Endothelial cell of umbilical vein (primary cell): ENCODE results near the gene BLNK. TPM values are rescaled to one million over a fixed set of nuclear protein-coding genes. Genes with fewer than 3 reads are reported as not detected.
"Not testable (repeated sequence)": the region's sequence is repeated elsewhere in the genome, so short reads cannot be mapped to it uniquely, and the experiment has no call there.

Source experiments
- BruUV-seq: library from RNA; stranded (reverse); fragments of 400-500 nt; replicated peaks from 2 replicates; lab custom pipeline; 2021; lab: Mats Ljungman, UMichigan
- CTCF ChIA-PET: fragments of 300-600, 350-600 bp; sonication (Branson Sonifier 250); formaldehyde crosslinking; loops from one replicate; lab custom pipeline; 2021; ENCODE audit warnings: antibody characterized with exemption, inconsistent platforms; lab: Charles Lee
- POLR2A ChIA-PET: fragments of 300-600, 350-600 bp; sonication (Branson Sonifier 250); formaldehyde crosslinking; loops from one replicate; lab custom pipeline; 2021; ENCODE audit warnings: antibody characterized with exemption, inconsistent platforms; lab: Charles Lee
- DNase-seq: peaks from one replicate; pipeline ENCODE4 v3.0.0-alpha.2; 2011; ENCODE audit warnings: low read depth, low spot score
- FAIRE-seq: peaks from 2 replicates; lab custom pipeline; 2011; peaks lifted over from hg19 to GRCh38; lab: Jason Lieb, UNC
- H2AFZ ChIP-seq: 2 replicates; pipeline ENCODE4 v1.6.0; 2012; ENCODE audit warnings: low read depth, low read length, control low read depth, inconsistent platforms
- H3K27ac ChIP-seq: 2 replicates; pipeline ENCODE4 v1.5.1; 2011; ENCODE audit warnings: low read depth, mild to moderate bottlenecking, control low read depth, low read length, moderate library complexity; ENCODE audit not compliant: insufficient read depth
- H3K27me3 ChIP-seq, 2 experiments: 2 replicates each; pipeline versions ENCODE4 v1.6.0 to v1.6.1; 2011; ENCODE audit warnings: low read length in 2 of 2, mixed read lengths in 1 of 2; ENCODE audit not compliant: control insufficient read depth in 2 of 2, insufficient read depth in 2 of 2
- H3K36me3 ChIP-seq, 2 experiments: 2 replicates in 1 of 2; 3 replicates in 1 of 2; pipeline ENCODE4 v1.5.1; 2011; ENCODE audit warnings: low read length in 2 of 2, mild to moderate bottlenecking in 1 of 2, moderate library complexity in 1 of 2; ENCODE audit not compliant: control insufficient read depth in 2 of 2, insufficient read depth in 2 of 2; ENCODE audit errors: extremely low read depth in 1 of 2
- H3K4me1 ChIP-seq: 3 replicates; pipeline ENCODE4 v1.5.1; 2011; ENCODE audit warnings: mild to moderate bottlenecking, low read length; ENCODE audit not compliant: control insufficient read depth, insufficient read depth; ENCODE audit errors: extremely low read depth
- H3K4me2 ChIP-seq: 2 replicates; pipeline ENCODE4 v1.6.1; 2011; ENCODE audit warnings: low read length, control low read depth, mixed read lengths; ENCODE audit not compliant: insufficient read depth
- H3K4me3 ChIP-seq, 3 experiments: fragments of 200-600 bp in 1 of 3; sonication (generic), shearing (Covaris generic) in 1 of 3; replicated peaks in 1 of 3; 2 replicates each; pipeline ENCODE4 v1.5.1; 2011 to 2016; ENCODE audit warnings: control low read depth in 3 of 3, low read length in 3 of 3, mild to moderate bottlenecking in 2 of 3, inconsistent platforms in 1 of 3, low read depth in 1 of 3, moderate library complexity in 1 of 3; ENCODE audit not compliant: insufficient read depth in 1 of 3
- H3K79me2 ChIP-seq: 2 replicates; pipeline ENCODE4 v1.6.0; 2012; ENCODE audit warnings: low read length, inconsistent platforms; ENCODE audit not compliant: control insufficient read depth, insufficient read depth
- H3K9ac ChIP-seq: replicated peaks from 2 replicates; pipeline ENCODE3; 2011; ENCODE audit warnings: low read length, control low read depth; ENCODE audit not compliant: insufficient read depth; ENCODE audit errors: extremely low read depth
- H3K9me1 ChIP-seq: replicated peaks from 3 replicates; pipeline ENCODE4 v1.6.0; 2011; ENCODE audit warnings: mild to moderate bottlenecking, low read length; ENCODE audit not compliant: control insufficient read depth, insufficient read depth; ENCODE audit errors: extremely low read depth
- H3K9me3 ChIP-seq: replicated peaks from 2 replicates; pipeline ENCODE4 v1.5.1; 2012; ENCODE audit warnings: low read length, inconsistent platforms; ENCODE audit not compliant: control insufficient read depth, insufficient read depth
- H4K20me1 ChIP-seq: replicated peaks from 2 replicates; pipeline ENCODE3; 2011; ENCODE audit warnings: mild to moderate bottlenecking, low read length; ENCODE audit not compliant: control insufficient read depth, insufficient read depth; ENCODE audit errors: extremely low read depth
- EZH2 ChIP-seq: IDR thresholded peaks from 2 replicates; pipeline ENCODE4 v1.6.1; 2012; ENCODE audit warnings: borderline replicate concordance, low read depth, mild to moderate bottlenecking, moderate library complexity, low read length, inconsistent platforms; ENCODE audit not compliant: severe bottlenecking
- FOS ChIP-seq: IDR thresholded peaks from 2 replicates; pipeline ENCODE4 v1.6.1; 2011; ENCODE audit warnings: mild to moderate bottlenecking, low read length, moderate library complexity, borderline replicate concordance; ENCODE audit not compliant: insufficient read depth
- GATA2 ChIP-seq: IDR thresholded peaks from 2 replicates; pipeline ENCODE4 v1.7.0; 2011; ENCODE audit warnings: low read depth, mild to moderate bottlenecking, moderate library complexity, mixed read lengths, low read length; ENCODE audit not compliant: insufficient read length, insufficient read depth
- JUN ChIP-seq: IDR thresholded peaks from 2 replicates; pipeline ENCODE4 v1.6.1; 2011; ENCODE audit warnings: borderline replicate concordance, low read depth; ENCODE audit not compliant: insufficient read length, insufficient read depth
- MYC ChIP-seq: IDR thresholded peaks from one replicate; pipeline ENCODE4 v1.6.1; 2011; ENCODE audit warnings: mild to moderate bottlenecking, low read depth, low read length
- POLR2A ChIP-seq: IDR thresholded peaks from 2 replicates; pipeline ENCODE4 v1.6.1; 2012; ENCODE audit warnings: low read depth, mild to moderate bottlenecking, control low read depth, low read length
- POLR2AphosphoS5 ChIP-seq: IDR thresholded peaks from 2 replicates; pipeline ENCODE4 v1.6.1; 2012; ENCODE audit warnings: low read depth, mild to moderate bottlenecking, control low read depth, low read length, moderate library complexity; ENCODE audit not compliant: insufficient read depth
- dilution Hi-C: fragments of 300-500 bp; cut with MboI; formaldehyde crosslinking; loops from one replicate; pipeline ENCODE4 v1.15.0; 2019; ENCODE audit warnings: low sequenced_read_pairs; ENCODE audit not compliant: extremely low pct_ligation_motif_present
- intact Hi-C: fragments of 100-400 bp; cut with micrococcal nuclease; formaldehyde crosslinking; loops from one replicate; pipeline ENCODE4 v1.10.0; 2022
- polyA plus RNA-seq, 4 experiments: library from polyadenylated mRNA; depleted of rRNA in 3 of 4; stranded (reverse) in 3 of 4; unstranded in 1 of 4; fragments of >200 nt; gene quantifications; 2 replicates each; pipeline versions ENCODE4 v1.2.1 to v1.2.3, GENCODE V29; 2011 to 2012; ENCODE audit warnings: missing spikeins in 1 of 4
- total RNA-seq: library from RNA; stranded (reverse); gene quantifications from 2 replicates; pipeline ENCODE4 v1.2.3, GENCODE V29; 2021
- TF ChIP-seq, protein P1 (sequence below): IDR thresholded peaks from 2 replicates; pipeline ENCODE4 v1.6.1; 2011; ENCODE audit not compliant: insufficient read depth, insufficient read length
- TF ChIP-seq, protein P2 (sequence below), 2 donors: IDR thresholded peaks; 1 replicate in 1 of 2; 2 replicates in 1 of 2; pipeline ENCODE4 v1.5.1; 2011; ENCODE audit warnings: low read length in 2 of 2, mild to moderate bottlenecking in 2 of 2, moderate library complexity in 2 of 2, control low read depth in 1 of 2, inconsistent platforms in 1 of 2, low read depth in 1 of 2; ENCODE audit not compliant: insufficient read depth in 1 of 2; ENCODE audit errors: extremely low read depth in 1 of 2

BLNK gene
- total and polyA plus RNA-seq, 2 donors (not counting 3 experiments of a cell fraction or from before 2014, with no cell fraction given), result not detected

DNA sequence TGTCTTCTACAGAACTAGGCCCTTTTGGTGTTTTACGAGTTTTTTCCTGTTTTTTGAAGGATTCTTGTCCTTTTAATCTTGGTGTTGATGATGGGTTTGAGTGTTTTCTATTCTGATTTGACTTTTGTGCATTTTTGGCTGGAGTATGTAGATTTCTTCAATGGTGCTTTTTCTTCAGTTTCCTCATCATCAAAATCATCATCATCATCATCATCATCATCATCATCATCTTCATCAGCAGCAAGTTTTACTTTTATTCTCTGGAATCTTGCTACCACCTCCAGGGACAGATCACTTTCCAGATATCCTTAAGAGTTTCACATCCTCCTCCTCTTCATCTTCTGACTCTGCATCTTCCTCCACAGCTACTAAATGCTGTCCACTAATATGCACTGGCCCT lies 81.9 kb downstream of the BLNK start:
- FAIRE-seq, H3K9me1 ChIP-seq, H3K4me1 ChIP-seq, DNase-seq, dilution Hi-C loops, H2AFZ ChIP-seq, intact Hi-C loops, H3K9ac ChIP-seq, H4K20me1 ChIP-seq, H3K9me3 ChIP-seq, H3K27ac ChIP-seq, H3K4me3 ChIP-seq, BruUV-seq, H3K36me3 ChIP-seq, H3K4me2 ChIP-seq, CTCF ChIA-PET, H3K79me2 ChIP-seq, H3K27me3 ChIP-seq, POLR2A ChIA-PET: not testable (repeated sequence)

DNA sequence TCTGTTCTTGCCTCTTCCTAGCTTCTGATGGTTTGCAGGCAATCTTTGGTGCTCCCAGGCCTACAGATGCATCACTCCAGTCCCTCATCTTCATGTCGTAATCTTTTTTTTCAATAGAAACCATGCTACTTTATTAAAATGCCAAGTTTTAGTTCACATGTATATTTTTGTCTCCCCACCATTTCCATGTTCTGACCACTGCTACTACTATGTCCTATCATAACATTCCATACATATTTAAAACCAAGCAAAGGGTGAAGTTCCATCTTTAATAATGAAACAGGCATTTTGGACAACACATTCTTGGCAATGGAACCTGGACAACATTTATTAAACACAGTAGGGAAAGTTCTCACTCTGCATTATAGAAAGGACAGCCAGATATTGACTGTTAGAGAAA lies 82.5 kb downstream of the BLNK start:
- no TSS peak for BruUV-seq
- no peaks in the 10 kb centered on the region for H3K79me2 ChIP-seq
- FAIRE-seq, result no peak
- TF ChIP-seq, protein P1, sequence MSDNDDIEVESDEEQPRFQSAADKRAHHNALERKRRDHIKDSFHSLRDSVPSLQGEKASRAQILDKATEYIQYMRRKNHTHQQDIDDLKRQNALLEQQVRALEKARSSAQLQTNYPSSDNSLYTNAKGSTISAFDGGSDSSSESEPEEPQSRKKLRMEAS, result no peak
- TF ChIP-seq, protein P2, sequence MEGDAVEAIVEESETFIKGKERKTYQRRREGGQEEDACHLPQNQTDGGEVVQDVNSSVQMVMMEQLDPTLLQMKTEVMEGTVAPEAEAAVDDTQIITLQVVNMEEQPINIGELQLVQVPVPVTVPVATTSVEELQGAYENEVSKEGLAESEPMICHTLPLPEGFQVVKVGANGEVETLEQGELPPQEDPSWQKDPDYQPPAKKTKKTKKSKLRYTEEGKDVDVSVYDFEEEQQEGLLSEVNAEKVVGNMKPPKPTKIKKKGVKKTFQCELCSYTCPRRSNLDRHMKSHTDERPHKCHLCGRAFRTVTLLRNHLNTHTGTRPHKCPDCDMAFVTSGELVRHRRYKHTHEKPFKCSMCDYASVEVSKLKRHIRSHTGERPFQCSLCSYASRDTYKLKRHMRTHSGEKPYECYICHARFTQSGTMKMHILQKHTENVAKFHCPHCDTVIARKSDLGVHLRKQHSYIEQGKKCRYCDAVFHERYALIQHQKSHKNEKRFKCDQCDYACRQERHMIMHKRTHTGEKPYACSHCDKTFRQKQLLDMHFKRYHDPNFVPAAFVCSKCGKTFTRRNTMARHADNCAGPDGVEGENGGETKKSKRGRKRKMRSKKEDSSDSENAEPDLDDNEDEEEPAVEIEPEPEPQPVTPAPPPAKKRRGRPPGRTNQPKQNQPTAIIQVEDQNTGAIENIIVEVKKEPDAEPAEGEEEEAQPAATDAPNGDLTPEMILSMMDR (IDR thresholded peaks at IDR 0.05; ENCODE audit: extremely low read depth in 1 of 2, insufficient read depth in 1 of 2, low read depth in 1 of 2, low read length in 2 of 2), result no peak
- TF ChIP-seq EZH2, result no peak
- TF ChIP-seq MYC, result no peak
- no peak for TF ChIP-seq JUN
- no peak for TF ChIP-seq GATA2
- TF ChIP-seq POLR2A, result no peak
- TF ChIP-seq POLR2AphosphoS5, result no peak
- TF ChIP-seq FOS, result no peak
- H3K27ac ChIP-seq, result no peak overlapping the region
- H2AFZ ChIP-seq, result no peak overlapping the region
- H3K9me3 ChIP-seq, result no peaks in the 10 kb centered on the region
- no peaks in the 10 kb centered on the region for H3K4me1 ChIP-seq
- CTCF ChIA-PET, result no interaction called here
- no peak overlapping the region for H3K4me2 ChIP-seq
- DNase-seq, result no peak
- H3K9me1 ChIP-seq, result no peaks in the 10 kb centered on the region
- POLR2A ChIA-PET, result no interaction called here
- peaks cover 0 to 3% of the 10 kb centered on the region in 2 experiments for H3K27me3 ChIP-seq
- dilution Hi-C loops (no loop called here), intact Hi-C loops (no loop called here)
- no peak overlapping the region for H3K9ac ChIP-seq
- H4K20me1 ChIP-seq, result no peaks in the 10 kb centered on the region
- H3K36me3 ChIP-seq, result no peaks in the 10 kb centered on the region
- no peak overlapping the region for H3K4me3 ChIP-seq
